HL-60 (cell line): ENCODE data around the gene CES2.

Experiments used
- GABPA ChIP-seq: IDR thresholded peaks from 2 replicates; pipeline ENCODE4 v1.6.1; 2012; ENCODE audit warnings: low read depth
- POLR2AphosphoS5 ChIP-seq: IDR thresholded peaks from 2 replicates; pipeline ENCODE4 v1.6.1; 2012; ENCODE audit warnings: low read depth
- SPI1 ChIP-seq: IDR thresholded peaks from 2 replicates; pipeline ENCODE4 v1.6.1; 2012; ENCODE audit warnings: low read depth, mild to moderate bottlenecking, borderline replicate concordance
- TF ChIP-seq, protein P1 (sequence below): IDR thresholded peaks from 2 replicates; pipeline ENCODE4 v1.6.1; 2012; ENCODE audit warnings: low read depth; ENCODE audit not compliant: insufficient replicate concordance
- TF ChIP-seq, protein P2 (sequence below): IDR thresholded peaks from one replicate; pipeline ENCODE4 v1.5.1; 2011; ENCODE audit warnings: low read length, control low read depth, inconsistent platforms; ENCODE audit not compliant: insufficient read depth

DNA sequence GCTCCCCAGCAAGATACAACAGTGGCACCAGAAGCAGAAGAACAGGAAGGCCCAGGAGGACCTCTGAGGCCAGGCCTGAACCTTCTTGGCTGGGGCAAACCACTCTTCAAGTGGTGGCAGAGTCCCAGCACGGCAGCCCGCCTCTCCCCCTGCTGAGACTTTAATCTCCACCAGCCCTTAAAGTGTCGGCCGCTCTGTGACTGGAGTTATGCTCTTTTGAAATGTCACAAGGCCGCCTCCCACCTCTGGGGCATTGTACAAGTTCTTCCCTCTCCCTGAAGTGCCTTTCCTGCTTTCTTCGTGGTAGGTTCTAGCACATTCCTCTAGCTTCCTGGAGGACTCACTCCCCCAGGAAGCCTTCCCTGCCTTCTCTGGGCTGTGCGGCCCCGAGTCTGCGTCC is 37.7 kb downstream of the CES2 start:
- TF ChIP-seq, protein P1, sequence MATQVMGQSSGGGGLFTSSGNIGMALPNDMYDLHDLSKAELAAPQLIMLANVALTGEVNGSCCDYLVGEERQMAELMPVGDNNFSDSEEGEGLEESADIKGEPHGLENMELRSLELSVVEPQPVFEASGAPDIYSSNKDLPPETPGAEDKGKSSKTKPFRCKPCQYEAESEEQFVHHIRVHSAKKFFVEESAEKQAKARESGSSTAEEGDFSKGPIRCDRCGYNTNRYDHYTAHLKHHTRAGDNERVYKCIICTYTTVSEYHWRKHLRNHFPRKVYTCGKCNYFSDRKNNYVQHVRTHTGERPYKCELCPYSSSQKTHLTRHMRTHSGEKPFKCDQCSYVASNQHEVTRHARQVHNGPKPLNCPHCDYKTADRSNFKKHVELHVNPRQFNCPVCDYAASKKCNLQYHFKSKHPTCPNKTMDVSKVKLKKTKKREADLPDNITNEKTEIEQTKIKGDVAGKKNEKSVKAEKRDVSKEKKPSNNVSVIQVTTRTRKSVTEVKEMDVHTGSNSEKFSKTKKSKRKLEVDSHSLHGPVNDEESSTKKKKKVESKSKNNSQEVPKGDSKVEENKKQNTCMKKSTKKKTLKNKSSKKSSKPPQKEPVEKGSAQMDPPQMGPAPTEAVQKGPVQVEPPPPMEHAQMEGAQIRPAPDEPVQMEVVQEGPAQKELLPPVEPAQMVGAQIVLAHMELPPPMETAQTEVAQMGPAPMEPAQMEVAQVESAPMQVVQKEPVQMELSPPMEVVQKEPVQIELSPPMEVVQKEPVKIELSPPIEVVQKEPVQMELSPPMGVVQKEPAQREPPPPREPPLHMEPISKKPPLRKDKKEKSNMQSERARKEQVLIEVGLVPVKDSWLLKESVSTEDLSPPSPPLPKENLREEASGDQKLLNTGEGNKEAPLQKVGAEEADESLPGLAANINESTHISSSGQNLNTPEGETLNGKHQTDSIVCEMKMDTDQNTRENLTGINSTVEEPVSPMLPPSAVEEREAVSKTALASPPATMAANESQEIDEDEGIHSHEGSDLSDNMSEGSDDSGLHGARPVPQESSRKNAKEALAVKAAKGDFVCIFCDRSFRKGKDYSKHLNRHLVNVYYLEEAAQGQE = no peak
- TF ChIP-seq, protein P2, sequence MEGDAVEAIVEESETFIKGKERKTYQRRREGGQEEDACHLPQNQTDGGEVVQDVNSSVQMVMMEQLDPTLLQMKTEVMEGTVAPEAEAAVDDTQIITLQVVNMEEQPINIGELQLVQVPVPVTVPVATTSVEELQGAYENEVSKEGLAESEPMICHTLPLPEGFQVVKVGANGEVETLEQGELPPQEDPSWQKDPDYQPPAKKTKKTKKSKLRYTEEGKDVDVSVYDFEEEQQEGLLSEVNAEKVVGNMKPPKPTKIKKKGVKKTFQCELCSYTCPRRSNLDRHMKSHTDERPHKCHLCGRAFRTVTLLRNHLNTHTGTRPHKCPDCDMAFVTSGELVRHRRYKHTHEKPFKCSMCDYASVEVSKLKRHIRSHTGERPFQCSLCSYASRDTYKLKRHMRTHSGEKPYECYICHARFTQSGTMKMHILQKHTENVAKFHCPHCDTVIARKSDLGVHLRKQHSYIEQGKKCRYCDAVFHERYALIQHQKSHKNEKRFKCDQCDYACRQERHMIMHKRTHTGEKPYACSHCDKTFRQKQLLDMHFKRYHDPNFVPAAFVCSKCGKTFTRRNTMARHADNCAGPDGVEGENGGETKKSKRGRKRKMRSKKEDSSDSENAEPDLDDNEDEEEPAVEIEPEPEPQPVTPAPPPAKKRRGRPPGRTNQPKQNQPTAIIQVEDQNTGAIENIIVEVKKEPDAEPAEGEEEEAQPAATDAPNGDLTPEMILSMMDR = no peak
- TF ChIP-seq POLR2AphosphoS5 (no peak), SPI1 (no peak), GABPA (no peak)
